HG03460 (cell line): ENCODE data around the gene LRRC8B.

Experiments used
- ATAC-seq: cut with Tn5 transposase; IDR thresholded peaks from one replicate; pipeline ENCODE4 v1.9.1; 2021; ENCODE audit not compliant: unreplicated experiment

The LRRC8B gene

DNA sequence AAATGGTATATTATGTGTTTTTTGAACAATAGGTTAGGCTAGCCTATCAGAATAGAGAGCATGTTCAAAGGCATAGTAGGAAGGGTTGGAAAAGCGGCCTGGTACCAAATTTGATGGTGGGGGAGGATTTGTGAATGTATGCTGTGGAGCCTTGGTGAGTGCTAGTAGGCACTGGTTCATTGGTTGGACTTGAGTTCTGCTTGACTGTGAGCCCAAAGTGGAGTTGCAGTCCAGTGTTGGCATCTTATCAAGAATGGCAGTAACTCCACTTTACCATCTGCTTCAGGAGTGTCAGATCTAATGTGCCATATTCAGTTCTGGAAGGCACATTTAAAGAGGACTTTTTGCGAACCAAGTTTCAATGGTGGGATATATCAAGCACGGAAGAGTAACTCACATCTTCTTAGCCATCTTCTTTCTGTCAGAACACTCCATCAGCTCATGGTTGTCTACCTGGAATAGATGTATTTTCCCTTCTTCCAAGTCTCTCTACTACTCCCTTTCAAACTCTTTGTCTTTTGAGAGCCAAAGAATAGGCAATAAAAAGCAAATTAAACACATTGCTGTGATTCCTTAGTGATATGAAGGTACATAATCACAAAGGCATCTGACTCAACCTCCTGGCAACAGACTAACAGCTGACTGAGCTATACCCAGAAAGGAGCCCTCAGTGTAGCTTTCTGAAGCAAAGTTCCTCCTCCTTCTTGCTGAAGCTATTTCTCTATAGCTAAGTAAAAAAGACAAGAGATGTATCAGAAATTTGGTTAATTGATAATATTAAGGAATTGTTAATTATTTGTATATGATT is 21.7 kb downstream of the LRRC8B start:
- no peak for ATAC-seq

DNA sequence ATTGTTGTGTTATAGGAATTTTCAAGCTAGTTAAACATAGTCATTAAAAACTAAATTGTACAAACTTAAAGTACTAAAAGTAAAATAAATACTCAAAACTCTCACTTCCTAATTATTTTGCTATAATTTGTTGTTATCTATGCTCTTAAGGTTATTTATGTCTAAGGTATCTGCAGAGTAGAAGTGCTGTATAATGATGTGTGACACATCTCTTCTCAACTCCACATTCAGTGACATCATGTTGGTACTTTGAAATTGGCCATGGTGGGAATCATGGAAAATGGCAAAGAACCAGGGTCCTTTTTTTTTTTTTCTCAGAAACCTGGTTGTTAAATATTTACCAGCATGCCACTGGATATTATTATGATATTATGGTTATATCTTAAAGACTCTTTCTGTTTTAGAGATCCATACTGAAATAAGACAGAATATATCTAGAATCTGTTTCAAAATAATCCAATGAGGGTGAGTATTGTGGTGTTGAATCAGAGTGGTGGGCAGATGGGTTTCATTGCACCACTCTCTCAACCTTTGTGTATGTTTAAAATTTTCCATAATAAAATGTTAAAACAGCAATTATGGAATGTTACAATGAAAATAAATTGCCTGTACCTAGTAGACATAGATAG is 22.4 kb downstream of the LRRC8B start:
- no peak for ATAC-seq

DNA sequence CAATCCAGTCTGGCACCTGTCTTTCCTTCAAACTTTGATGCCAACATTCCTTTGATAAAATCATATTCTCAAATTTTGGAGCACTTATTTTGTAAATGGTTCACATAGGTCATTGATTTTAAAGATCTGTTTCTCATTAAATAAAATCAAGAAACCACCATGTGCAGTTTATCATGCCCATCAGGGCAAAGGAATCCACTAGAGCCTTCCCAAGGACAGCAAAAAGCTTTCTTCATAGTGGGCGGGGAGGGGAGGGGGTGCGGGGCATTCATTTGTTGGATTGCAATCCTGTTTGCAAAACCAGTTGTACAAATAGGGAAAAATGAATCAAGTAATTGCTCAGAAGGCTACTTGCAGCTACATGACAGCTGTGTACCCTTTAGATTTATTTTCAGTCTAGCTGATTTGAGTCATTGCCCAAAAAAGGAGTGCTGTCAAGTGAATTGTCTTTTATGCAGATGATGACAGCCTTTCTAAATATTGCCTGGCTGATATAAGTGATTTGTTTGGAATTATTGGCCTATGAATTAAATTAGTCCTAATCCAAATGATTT is 23.0 kb downstream of the LRRC8B start:
- no peak for ATAC-seq

DNA sequence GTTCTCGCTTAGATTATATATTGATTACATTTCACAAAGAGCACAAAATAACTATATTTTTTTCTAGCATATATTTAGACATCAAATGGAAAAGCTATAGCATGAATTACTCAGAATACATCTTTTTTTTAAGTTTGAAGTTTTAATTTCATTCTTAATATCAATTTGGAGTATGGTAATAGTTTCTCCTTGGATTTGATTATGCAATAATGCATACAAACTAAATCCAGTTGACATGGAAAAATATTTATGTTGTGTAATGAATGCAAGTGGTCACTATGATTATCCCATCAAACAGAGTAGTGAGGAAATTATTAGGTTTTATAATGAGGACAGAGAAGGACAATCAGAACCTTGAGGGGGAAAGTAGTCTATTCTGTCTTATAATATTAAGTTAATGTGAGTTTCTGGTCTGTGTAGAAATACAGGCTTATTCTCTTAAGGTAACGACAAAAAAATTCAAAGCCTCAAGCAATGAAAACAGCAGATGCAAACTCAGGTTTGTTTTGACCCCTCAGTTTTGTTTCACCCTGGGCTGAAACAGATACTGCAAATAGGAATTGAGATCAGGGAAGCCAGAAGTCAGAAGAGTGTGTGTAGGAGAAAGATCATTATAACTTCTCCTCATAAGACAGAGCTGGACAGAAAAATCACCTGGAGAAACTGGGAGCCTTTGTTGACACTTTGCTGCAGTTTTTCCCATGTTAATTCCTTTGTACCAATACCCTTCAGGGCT is 23.7 kb downstream of the LRRC8B start:
- ATAC-seq, result no peak

DNA sequence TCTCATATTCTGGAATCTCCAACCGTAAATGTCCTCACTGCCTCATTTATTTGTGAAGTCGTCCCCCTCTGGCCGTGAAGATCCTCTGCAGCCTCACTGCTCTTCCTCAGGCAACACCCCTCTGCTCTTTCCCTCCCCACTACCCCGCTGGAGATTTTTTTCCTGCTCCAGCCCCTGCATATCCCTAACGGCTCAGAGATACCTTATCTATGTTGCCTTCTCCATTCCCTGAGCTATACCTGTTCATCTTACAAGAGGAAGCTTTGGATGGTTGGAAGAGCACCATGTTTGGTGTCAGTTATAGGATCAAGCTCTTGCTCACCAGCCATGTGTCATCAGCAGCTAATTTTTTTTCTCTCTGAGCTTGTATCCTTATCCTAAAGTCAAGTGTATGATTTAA is 26.4 kb downstream of the LRRC8B start:
- ATAC-seq, result no peak

DNA sequence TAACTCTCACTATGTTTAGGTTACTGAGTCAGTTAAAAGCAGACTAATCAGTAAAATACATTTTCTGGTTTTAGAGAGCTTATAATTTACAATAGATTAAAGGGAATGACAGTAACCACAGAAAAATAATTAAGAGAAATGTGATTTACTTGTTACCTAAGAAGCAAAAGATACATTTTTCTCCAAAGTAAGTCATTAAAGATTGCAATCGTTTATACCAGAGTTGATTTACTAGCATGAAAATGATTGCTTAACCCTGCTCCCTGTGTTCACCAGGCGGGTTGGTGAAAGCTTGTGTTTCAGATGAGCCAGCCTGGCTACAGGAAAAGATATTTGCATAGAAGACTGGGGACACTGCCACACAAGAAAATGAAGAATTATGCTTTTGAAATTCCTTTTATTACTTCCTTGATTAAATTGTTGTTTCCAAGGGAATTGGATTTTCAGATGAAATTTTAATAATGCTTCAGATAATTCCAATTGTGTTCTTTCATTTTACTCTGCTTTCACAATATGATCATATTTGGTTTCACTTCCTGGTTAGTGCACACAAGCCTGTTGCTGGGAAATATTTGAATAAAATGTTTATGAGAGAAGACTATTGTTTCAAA is 27.9 kb downstream of the LRRC8B start:
- ATAC-seq, result peak; percentile 87

DNA sequence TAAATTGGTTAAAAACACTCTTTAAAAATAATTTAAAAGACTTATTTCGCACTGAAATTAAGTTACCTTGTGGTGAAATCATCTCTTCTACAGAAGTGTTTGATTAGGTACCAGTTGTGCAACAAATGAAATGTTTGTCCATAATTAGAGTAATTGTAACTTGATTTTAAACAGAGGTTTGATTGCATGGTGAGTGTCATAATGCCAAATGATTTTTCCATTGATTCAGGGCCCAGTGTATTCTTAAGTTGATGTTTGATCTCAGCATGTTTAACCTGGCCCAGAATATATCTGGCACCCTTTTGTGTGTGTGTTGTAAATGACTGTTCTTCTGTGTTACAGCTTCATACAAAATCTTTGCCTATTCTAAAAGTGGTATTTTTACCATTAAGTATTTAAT is 28.5 kb downstream of the LRRC8B start:
- no peak for ATAC-seq

DNA sequence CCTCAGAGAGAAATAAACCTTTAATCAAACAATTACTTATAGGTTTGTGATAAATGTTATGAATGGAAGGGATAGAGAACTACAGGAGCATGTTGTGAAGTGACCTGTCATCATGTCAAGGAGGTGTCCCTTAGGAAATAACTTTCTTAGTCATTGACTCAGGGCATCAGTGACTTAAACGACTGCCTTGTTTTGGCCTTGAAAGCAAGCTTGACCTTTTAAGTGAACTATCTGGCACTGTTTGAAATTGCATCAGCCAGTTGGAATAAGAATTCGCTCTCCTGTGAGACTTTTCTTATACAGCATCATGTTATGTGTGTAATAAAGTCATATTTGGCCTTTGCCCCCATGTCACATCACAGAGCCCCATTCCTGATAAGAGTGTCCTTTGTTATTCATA is 30.9 kb downstream of the LRRC8B start:
- no peak for ATAC-seq

DNA sequence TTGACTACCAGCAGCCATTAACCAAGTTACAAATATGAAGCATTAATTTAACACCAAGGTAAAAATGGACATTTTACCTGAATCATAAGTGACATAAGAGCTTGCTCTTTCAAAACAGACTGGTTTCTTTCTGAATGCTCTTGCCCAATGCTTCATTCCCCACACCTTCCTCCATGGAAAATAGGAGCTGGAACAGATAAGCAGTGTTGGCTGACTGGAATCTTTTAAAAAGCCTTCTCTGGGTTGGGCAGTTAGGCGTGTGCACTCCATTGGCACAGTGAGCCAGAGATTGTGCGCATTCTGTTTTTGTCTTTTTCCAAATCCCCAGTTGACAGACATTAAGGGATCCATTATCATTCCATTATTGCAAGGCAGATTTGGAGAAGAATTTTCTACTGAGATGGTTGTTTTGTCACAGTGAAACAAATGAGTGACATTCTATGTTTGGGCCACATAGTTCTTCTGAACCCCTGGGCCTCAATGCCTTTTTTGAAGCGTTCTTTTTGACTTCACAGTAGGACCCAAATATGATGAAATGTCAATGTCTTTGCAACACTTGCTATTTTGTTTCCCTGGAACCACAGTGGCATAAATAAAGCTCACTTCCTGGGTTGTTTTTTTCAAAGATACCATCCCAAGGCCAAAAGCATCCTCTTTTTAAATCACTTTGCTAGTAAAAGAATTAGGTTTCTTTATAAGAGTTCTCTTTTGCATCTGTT is 32.3 kb downstream of the LRRC8B start:
- no peak for ATAC-seq

DNA sequence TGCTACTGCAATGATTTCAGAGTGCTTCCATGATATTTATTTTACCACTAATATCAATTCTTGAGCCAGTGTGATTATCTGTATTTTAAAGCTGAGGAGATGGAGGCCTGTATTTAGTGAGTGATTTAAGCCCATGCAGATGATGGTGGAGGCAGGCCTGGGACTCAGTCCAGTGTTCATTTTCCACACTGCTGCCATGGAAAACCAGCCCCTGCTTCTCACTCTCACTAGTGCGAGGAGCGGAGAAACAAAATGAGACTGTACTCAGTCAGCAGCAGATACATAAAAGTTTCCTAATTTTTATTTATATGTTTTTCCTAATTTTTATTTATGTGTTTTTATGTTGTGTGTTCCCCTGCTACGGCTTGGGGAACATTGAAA is 32.8 kb downstream of the LRRC8B start:
- ATAC-seq, result no peak

DNA sequence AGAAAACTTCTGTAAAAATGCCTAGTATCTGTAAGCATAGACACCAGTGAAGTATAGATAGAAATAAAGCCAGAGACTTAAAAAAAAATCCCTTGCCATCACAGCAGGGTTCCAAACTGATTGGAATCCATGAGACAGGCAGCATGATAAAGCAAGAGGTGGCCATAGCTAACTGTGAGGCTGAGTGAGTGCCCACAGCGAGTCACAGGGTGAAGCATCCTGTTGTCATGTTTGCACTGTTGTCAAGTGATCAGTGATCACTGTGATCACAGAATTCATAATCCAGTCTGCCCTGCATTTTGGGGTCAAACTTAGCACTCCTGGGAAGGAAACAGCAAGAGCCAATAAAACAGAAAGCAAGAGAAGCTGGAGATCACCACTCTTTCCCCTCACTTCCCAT is 33.3 kb downstream of the LRRC8B start:
- ATAC-seq, result no peak

DNA sequence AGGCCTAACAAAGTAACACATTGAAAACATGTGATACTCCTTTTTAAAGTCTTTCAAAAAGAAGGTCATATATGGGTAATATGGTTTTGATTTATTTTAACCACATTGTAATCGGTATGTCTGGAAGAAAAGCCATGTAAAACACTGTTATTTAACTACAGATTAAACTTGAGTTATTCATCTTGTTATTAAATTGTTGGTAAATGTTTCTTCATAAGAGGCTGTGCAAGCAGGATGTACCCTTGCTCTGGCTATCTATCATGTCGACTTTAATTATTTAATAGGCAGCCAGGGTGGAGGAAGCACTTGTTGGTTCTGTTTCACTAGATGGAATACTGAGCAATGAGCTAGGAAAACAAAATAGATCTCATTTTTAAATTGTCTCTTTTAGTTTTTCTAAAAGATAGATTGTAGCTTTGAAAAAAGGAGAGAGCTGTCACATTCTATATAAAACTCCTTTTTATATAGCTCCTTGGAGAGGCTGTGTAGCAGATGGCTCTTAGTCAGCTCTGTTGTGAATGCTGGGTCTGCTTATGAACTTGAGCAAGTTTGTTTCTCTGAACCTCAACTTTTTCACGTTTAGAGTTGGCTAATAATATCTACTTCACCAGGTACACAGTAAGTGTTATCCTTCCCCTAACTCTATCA is 39.5 kb downstream of the LRRC8B start:
- no peak for ATAC-seq

DNA sequence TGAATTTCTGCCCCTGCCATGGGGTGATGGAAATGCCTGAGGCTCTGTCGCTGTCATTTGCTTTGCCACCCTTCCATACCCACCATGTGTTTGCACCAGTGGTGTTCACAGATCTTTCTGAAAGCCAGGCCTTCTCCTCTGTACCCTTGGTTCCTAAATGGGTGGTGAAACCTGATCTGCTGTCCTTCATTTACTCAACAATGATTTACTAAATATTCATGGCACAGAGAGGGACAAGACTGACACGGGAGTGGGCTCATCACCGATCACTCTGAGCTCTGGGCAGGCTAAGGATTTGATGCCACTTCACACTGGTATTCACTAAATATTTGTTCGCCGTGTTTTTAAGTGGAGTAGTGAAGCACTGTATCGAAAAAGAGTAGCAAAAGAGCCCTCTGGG is 40.9 kb downstream of the LRRC8B start:
- ATAC-seq, result no peak

DNA sequence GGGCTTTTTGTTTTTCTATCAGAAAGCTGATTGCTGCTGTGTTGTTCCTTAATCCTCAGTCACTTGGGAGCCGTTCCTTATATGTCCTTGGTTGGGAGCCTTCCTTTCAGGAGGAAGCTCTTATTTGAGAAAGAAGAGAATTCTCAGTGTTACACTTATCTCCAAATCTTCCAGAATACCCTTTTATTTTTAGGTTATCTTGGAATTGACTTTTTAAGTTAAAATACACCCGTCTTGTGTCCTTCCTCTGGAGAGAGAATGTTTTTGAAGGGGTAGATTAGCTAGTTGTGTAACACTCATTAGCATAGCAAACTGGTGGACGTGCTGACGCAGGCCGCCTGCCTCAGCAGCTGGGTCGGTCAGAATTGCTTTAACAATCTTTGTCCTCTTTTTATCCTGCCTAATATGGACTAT is 42.1 kb downstream of the LRRC8B start:
- ATAC-seq, result no peak

DNA sequence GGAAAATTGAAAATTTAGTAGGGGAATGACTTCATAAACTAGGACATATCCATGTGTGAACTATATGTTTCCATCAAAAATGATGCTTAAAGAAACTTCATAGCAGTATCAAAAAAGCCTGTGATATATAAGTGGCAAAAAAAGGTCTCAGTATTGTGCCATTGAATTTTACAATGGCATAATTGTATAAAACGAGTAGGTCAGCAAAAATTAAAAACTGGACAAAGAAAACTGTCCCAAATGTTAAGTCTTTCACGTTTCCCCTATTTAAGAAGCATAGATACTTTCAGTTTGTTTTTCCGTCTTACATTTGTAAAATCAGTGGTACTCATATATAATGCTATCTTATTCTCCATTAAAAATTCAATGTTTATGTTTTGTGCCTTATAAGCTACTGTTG is 43.2 kb downstream of the LRRC8B start:
- ATAC-seq, result no peak

DNA sequence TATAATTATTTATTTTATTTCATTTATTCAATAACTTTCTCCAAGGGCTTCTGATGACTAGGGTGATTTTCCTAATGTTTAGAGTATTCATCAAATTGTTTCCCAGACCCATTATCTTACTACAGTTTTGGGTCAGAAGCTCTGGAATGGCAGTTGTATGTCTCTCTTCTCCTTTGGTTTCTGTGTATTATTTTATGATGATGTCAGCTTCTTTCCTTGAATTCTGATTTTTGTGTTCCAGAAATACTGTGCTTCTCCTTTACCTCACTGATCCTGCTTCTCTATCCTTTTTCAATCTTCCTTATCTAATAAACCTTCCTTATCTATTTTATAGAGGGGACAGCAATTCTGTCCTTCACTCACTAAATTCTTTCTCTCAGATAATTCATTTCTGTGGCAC is 48.8 kb downstream of the LRRC8B start:
- ATAC-seq, result no peak

DNA sequence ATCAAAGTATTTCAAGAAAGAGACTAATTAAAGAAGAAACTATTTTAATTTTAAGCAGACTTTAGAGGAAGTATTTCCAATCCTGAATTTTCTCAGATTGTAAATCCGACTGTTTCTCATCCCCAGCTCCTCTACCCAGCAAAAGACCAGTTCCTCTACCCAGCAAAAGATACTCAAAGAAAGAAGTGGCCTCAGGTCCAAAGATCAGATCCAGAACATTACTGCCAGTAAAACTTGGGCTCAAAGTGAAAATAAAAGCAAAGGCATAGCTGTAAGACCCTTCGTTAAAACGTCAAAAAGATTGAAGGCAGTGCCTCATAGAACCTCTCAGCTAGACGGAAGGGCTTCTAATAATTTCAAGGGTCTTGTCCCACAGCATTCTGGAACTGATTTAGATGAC is 50.0 kb downstream of the LRRC8B start:
- ATAC-seq, result no peak

DNA sequence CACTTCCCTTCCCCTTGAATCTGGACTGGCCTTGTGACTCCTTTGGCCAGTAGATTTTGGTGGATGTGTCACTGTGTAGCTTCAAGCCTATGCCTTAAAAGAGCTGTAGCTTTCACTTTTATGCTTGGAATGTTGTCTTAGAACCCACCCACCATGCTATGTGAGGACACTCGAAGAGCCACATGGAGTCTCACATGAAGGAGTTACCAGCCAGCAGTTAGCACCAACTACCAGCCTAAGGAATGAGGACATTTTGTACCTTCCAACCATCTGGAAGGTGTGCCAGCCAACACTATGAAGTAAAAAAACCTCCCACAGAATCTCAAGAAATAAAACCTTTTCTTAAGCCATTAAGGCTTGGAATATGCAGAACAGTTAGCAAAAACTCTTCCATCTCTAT is 50.6 kb downstream of the LRRC8B start:
- no peak for ATAC-seq

DNA sequence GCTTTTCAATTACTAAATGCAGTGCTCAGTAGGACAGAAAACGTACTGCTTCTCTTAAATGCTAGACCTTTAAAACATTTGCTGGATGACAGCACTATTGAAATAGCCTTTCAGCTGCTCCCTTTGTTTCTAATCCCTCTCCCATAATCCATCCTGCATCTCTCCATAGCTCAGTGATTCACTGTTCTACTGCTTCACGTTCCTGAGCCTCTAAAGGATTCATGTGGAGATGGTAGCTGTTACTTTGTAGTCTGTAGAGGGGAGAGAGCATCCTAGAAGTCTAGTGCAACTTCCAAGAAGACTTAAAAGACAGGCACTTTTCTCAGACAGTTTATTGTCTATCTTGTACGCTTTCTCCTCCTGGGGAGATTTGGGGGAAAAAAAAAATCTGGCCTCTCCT is 51.4 kb downstream of the LRRC8B start:
- no peak for ATAC-seq

DNA sequence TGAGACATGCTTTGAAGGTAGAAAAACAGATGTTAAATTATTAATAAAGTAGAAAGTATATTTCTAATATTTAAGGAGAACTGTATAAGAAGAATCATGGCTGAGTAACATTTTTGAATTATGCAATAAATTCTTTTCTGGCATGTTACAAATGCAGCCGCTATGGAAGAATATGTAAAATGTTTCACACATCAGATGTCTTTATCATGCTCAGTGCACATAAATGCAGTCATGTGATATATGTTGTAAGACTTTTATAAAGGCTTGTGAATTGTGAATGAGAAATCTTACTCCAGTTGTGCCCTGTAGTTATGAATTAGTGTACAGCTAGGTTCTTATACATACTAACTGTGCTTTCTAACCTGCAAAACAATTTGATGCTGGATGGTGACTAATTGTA is 53.5 kb downstream of the LRRC8B start:
- ATAC-seq, result no peak
